ENCODE results near the gene MS4A8.

Gene MS4A8

DNA sequence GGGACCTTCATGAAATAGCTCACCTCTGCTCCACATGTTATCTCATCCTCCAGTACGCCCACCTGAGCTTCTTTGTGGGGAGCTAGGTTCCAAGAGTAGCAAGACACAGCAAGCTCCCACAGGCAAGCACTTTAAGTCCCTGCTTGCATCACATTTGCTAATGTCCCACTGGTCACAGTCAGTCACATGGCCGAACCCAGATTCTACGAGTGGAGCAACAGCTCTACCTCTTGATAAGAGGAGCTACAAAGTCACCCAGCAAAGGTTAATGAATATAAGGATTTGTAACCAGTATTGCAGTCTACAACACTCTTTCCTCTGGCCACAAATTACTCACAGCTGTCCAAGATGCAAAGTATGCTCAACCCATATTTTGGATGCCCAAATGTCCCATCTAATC is 42.0 kb downstream of the MS4A8 start:
- Histone ChIP-seq H3K36me3 (no peaks in the 10 kb centered on the region), H3K9me3 (no peaks in the 10 kb centered on the region), H3K27me3 (no peaks in the 10 kb centered on the region), H3K4me1 (ENCODE audit: control insufficient read depth in 1 of 2, insufficient read depth in 1 of 2, low read depth in 1 of 2, low read length in 1 of 2) (no peaks in the 10 kb centered on the region), H3K4me3 (ENCODE audit: low read depth in 1 of 2, low read length in 1 of 2) (no peak overlapping the region), H3K27ac (no peak overlapping the region)
- TF ChIP-seq, protein P1, sequence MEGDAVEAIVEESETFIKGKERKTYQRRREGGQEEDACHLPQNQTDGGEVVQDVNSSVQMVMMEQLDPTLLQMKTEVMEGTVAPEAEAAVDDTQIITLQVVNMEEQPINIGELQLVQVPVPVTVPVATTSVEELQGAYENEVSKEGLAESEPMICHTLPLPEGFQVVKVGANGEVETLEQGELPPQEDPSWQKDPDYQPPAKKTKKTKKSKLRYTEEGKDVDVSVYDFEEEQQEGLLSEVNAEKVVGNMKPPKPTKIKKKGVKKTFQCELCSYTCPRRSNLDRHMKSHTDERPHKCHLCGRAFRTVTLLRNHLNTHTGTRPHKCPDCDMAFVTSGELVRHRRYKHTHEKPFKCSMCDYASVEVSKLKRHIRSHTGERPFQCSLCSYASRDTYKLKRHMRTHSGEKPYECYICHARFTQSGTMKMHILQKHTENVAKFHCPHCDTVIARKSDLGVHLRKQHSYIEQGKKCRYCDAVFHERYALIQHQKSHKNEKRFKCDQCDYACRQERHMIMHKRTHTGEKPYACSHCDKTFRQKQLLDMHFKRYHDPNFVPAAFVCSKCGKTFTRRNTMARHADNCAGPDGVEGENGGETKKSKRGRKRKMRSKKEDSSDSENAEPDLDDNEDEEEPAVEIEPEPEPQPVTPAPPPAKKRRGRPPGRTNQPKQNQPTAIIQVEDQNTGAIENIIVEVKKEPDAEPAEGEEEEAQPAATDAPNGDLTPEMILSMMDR (IDR thresholded peaks at IDR 0.05): no peak

DNA sequence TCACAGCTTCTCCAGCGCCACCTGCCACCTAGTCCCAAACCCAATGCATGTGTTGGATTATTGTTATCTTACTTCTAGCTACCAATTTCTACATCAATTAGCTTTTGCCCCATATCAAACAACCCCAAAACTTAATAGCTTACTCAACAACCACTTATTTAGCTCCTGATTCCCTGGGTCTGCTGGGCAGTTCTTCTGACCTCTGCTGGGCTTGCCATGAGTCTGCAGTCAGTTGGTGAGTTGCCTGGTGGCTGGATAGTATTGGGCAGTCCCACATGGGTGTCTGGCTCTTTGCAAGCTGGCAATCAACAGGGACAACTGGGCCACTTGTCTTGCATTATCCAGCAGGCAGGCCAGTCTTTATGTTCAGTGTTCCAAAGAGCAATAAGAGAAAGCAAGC is 43.6 kb downstream of the MS4A8 start:
- Histone ChIP-seq H3K27me3 (no peaks in the 10 kb centered on the region), H3K4me3 (ENCODE audit: low read depth in 1 of 2, low read length in 1 of 2) (no peak overlapping the region), H3K9me3 (no peaks in the 10 kb centered on the region), H3K4me1 (ENCODE audit: control insufficient read depth in 1 of 2, insufficient read depth in 1 of 2, low read depth in 1 of 2, low read length in 1 of 2) (no peaks in the 10 kb centered on the region), H3K36me3 (no peaks in the 10 kb centered on the region), H3K27ac (no peak overlapping the region)
- TF ChIP-seq, protein P1 (IDR thresholded peaks at IDR 0.05): no peak

DNA sequence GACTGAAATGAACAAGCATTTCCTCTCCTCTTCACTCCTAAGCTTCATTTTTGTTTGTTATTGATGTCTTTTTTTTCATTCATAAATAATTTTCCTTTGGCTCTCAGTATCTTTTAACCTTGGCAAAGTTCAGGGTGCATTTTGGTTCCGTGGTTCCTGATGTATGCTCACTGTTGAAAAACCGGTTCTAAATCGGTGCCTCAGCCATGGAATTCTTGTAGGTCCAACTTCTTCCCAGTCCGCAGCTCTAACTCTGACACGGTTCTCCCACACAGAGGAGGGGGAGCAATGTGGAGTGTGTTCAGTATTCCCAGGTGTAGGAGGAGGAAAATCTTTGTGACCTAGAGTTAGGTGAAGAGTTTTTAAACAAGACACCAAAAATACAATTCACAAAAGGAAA is 44.7 kb downstream of the MS4A8 start:
- Histone ChIP-seq H3K36me3 (no peaks in the 10 kb centered on the region), H3K27me3 (no peaks in the 10 kb centered on the region), H3K4me3 (ENCODE audit: low read depth in 1 of 2, low read length in 1 of 2) (no peak overlapping the region), H3K4me1 (ENCODE audit: control insufficient read depth in 1 of 2, insufficient read depth in 1 of 2, low read depth in 1 of 2, low read length in 1 of 2) (no peaks in the 10 kb centered on the region), H3K27ac (no peak overlapping the region), H3K9me3 (no peaks in the 10 kb centered on the region)
- TF ChIP-seq, protein P1 (IDR thresholded peaks at IDR 0.05): no peak

DNA sequence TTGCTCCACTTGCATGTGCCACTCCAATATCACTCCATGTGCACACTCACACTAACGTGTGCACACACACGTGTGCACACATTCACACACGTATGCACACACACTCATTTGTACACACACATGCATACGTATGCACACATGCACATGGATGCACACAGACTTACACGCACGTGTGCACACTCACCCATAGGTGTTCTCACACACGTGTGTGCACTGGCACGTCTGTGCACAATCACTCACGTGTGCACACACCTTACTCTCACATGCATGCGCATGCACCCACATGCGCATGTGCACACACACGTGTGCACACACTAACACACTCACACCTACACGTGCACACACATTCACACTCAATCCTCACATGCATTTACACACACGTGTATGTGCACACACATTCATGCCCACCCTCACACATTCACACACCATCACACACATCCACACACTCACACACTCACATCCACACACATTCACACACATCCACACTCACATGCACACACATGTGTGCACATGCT is 48.0 kb downstream of the MS4A8 start:
- Histone ChIP-seq H3K36me3 (no peaks in the 10 kb centered on the region), H3K4me1 (ENCODE audit: control insufficient read depth in 1 of 2, insufficient read depth in 1 of 2, low read depth in 1 of 2, low read length in 1 of 2) (no peaks in the 10 kb centered on the region), H3K4me3 (ENCODE audit: low read depth in 1 of 2, low read length in 1 of 2) (no peak overlapping the region), H3K27me3 (peaks cover 5% of the 10 kb centered on the region), H3K9me3 (no peaks in the 10 kb centered on the region), H3K27ac (no peak overlapping the region)
- TF ChIP-seq, protein P1 (IDR thresholded peaks at IDR 0.05): no peak

DNA sequence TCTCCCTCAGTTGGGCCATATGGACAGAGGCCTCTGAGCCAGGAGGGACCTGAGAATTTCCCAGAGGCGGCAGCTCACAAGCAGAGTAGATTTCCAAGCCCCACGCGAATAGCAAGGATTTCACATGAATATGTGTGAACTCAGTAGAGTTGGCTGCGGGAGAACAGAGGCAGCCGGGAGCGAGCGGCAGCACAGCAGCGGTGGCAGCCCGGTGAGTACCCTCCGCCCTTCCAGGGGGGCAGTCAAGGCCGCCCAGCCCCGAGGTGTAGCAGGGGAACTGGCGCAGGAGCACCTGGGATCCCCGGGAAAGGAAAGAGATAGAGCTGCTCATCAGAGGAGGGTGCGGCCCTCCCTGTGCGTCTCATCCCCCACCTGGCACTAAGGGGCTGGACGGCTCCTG is 48.8 kb downstream of the MS4A8 start:
- Histone ChIP-seq H3K9me3 (no peaks in the 10 kb centered on the region), H3K36me3 (no peaks in the 10 kb centered on the region), H3K27ac (no peak overlapping the region), H3K4me3 (ENCODE audit: low read depth in 1 of 2, low read length in 1 of 2) (no peak overlapping the region), H3K27me3 (peaks cover 13% of the 10 kb centered on the region), H3K4me1 (ENCODE audit: control insufficient read depth in 1 of 2, insufficient read depth in 1 of 2, low read depth in 1 of 2, low read length in 1 of 2) (no peaks in the 10 kb centered on the region)
- TF ChIP-seq, protein P1 (IDR thresholded peaks at IDR 0.05): no peak

DNA sequence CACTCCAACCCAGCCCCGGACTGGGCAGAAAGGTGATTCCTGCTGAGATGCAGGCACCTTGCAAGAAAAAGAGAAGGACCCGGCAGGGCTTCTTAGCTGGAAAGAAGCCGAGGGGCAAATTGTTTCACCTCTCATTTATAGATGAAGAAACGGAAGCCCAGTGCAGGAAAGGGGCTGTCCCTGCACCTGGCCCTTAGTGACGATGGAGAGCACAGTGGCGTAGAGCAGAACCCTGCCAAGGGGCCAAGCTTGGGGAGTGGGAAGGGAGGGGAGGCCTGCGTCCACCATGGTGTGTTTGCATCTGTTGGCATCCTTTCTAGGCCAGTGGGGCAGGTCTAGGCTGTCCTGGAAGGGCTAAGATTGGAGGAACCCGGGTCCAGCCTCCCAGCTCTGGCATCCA is 49.4 kb downstream of the MS4A8 start:
- no peak overlapping the region for H3K27ac ChIP-seq
- no peak overlapping the region for H3K4me3 ChIP-seq (ENCODE audit: low read depth in 1 of 2, low read length in 1 of 2)
- TF ChIP-seq, protein P1 (IDR thresholded peaks at IDR 0.05): no peak
- no peaks in the 10 kb centered on the region for H3K9me3 ChIP-seq
- H3K4me1 ChIP-seq (ENCODE audit: control insufficient read depth in 1 of 2, insufficient read depth in 1 of 2, low read depth in 1 of 2, low read length in 1 of 2): no peaks in the 10 kb centered on the region
- peaks cover 16% of the 10 kb centered on the region for H3K27me3 ChIP-seq
- H3K36me3 ChIP-seq: no peaks in the 10 kb centered on the region

All from neutrophil (primary cell).